NCI-H1417 (cell line): ENCODE data around the gene MRPS24.
A peak's percentile ranks its signal among the peaks of the same experiment; 100 is the strongest.
"Not testable (repeated sequence)": the region's sequence is repeated elsewhere in the genome, so short reads cannot be mapped to it uniquely, and the experiment has no call there.

Source experiments
- DNase-seq, 3 experiments: peaks; one replicate each; lab custom pipeline; 2025; lab: John Stamatoyannopoulos, UW

The MRPS24 gene

GRCh38 chr7:43869006-43869866, at the start of gene MRPS24:
MRPS24 (minus strand) TSS chr7:43869517; CDS start chr7:43869495, 22 bp downstream.
- DNase-seq, result peak; percentile 92 to 98 (median 95)

DNA sequence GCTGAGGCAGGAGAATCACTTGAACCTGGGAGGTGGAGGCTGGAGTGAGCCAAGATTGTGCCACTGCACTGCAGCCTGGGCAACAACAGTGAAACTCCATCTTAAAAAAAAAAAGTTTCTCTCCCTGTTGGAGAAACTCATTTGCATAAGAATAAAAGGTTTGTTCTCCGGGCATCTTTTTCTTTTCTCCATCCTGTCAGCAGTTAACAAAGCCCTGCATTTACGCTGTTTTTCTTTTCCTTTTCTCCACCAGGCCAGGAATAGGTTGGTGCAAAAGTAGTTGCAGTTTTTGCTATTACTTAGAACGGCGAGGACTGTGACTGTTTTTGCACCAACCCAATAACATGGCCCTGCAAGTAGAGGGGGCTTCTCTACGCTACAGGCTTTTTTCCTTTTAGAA, 46.6 kb upstream of the MRPS24 start:
- no peak for DNase-seq

GRCh38 chr7:43914795-43915194, 45.5 kb upstream of the MRPS24 start:
- no peak for DNase-seq

GRCh38 chr7:43906331-43907010, 37.2 kb upstream of the MRPS24 start, which contains the start of gene URGCP:
URGCP (minus strand) TSS chr7:43906596; CDS start chr7:43906575, 21 bp downstream.
- peak; percentile 39 to 78 (median 69) for DNase-seq

- peak; percentile 8 to 78 (median 68) for DNase-seq
Measured at GRCh38 chr7:43905956-43906330, 36.6 kb upstream of the MRPS24 start.

DNA sequence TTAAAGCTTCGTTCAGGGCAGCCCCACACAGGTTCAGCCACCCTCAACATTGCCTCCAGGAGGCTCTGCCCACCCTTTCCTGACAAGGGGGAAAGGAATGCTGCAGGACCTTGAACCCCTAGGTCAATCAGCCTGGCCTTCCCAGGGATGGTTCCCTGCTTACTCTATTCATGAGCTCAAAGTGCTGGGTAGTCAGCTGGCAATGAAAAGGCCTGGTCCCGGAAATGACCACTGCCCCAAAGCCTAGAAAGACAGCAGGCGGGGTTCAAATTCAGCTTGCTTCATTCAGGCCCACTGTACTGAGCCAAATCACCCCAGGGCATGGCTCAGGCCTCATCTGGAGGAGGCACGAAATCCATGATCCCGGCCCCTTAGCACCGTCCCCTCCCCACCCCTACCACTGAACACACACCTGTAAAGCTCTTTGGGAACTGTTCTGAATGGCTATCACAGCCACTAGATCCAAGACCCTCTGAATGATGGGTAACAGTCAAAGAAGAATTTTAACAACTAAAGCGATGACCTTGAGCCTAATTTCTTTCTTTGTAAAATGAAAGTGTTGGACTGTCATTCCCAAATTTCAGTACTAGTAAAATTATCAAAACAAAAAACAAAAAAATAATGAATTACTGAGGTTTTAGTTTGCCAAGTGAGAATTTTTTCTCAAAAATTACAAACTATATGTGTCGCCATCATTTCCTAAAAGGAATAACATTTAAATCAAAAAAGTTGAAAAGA, 36.1 kb upstream of the MRPS24 start:
- peak in 1 of 3 experiments; percentile 3 for DNase-seq

DNA sequence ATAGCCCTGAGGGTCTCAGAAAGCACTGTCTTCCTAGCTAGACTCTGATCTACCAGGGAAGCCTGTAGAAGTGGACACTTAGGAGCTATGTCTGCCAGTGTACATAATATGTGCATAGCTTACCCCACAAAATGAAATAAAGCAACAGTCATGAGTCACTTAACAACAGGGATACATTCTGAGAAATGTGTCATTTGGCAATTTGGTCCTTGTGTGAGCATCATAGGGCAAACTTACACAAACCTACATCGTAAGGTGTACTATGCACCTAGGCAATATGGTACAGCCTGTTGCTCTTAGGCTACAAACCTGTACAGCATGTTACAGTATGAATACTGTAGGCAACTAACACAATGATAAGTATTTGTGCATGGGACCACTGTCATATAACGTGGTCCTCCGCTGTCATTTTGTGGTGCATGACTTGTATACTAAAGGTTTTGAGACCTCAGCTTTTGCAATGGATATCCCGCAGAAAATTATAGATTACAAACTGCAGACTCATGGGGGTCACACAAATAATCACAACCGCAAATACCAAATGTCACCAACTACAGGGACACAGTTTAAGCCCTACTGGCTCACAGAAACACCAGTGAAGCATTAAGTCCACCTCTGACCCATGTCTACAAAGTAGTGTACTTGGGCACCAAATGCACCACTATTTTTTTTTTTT, 35.4 kb upstream of the MRPS24 start:
- DNase-seq, result no peak

DNA sequence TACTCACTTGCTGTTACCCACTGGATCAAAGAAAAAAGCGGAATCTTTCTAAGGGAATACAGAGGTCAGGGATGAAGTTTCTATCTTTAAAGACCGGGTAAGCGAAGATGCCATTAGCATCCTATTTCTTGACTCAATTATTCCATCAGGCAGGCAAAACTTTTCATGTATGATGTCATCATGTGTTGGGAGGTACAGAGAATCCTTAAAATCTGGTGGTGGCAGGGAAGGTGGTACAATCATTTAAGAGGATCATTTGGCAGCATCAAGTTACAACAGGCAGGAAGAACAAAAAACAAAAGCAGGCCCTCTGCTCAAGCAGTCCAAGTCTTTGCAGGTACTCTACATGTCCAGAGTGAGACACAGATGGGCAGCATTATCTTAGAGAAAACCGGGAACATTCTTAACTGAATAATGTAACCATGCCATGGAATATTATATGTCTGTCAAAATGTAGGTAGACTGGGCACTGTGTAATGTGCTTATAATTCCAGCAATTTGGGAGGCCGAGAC, 33.3 kb upstream of the MRPS24 start:
- DNase-seq, result no peak

DNA sequence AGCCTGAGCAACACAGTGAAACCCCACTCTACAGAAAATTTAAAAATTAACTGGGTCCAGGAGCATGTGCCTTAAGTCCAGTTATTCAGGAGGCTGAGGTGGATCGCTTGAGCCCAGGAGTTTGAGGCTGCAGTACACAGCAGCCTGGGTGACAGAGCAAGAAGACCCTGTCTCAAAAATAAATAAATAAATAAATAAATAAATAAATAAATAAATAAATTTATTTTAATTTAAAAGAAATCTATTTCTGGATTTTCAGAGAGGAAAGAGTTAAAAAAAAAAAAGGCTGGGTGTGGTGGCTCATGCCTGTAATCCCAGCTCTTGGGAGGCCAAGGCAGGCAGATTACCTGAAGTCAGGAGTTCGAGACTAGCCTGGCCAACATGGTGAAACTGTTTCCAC, 29.3 kb upstream of the MRPS24 start:
- DNase-seq, result not testable (repeated sequence)

- no peak for DNase-seq
Measured at GRCh38 chr7:43895847-43896415, 26.6 kb upstream of the MRPS24 start.

- DNase-seq, result no peak
Measured at GRCh38 chr7:43891069-43891955, 22.0 kb upstream of the MRPS24 start.

- no peak for DNase-seq
Measured at GRCh38 chr7:43890468-43890867, 21.2 kb upstream of the MRPS24 start.

GRCh38 chr7:43888993-43889945, 20.0 kb upstream of the MRPS24 start:
- no peak for DNase-seq

- no peak for DNase-seq
Measured at GRCh38 chr7:43884617-43885016, 15.3 kb upstream of the MRPS24 start.

DNA sequence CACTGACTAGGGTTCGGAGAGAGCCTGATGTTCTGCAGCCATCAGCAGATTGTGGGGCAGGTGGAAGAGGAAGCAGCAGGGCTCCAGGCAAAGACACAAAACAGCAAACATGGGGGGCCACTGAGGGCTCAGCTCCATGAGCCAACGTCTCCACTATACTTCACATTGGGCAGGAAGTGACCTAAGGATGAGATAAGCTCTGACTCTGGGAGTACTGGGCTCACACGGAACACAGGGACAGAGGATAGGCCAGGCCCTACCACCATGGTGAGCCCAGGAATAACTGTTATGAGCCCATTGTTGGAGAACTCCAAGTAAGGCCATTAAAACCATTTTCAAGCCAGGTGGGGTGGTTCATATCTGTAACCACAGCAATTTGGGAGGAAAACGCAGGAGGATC, 14.9 kb upstream of the MRPS24 start:
- DNase-seq, result no peak

DNA sequence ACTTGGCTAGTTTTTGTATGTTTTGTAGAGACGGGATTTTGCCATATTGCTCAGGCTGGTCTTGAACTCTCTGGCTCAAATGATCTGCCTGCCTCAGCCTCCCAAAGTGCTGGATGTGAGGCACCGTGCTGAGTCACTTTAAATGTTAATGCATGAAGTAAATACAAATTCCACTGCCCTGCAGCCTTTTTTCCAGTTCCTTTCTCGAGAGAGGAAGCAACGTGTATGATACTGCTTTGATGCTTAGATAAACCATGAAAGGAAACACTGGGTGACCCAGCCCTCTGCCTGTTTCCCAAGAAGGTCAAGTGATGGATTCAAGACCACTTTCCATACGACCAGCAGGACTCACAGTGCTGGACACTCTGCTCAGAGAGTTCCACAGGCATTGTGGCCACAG, 11.3 kb upstream of the MRPS24 start:
- no peak for DNase-seq

DNA sequence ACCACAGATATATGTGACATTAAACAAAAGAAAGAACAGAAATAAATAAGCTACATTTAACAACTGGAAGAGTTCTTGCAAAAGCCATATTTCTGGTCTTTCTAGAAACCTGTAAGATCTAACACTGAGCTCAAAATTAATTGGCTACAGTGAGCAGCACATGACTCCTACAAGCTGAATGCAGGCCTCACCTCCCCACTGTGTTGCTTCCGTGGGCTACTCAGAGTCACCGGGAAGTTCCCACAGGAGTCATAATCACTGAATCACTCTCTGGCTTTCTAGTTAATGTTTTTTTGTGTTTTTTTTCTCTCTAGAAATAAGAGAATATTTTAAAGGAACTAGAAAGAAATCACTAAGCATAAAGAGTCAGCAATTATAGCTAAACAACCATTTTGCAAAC, 10.2 kb upstream of the MRPS24 start:
- DNase-seq, result no peak

DNA sequence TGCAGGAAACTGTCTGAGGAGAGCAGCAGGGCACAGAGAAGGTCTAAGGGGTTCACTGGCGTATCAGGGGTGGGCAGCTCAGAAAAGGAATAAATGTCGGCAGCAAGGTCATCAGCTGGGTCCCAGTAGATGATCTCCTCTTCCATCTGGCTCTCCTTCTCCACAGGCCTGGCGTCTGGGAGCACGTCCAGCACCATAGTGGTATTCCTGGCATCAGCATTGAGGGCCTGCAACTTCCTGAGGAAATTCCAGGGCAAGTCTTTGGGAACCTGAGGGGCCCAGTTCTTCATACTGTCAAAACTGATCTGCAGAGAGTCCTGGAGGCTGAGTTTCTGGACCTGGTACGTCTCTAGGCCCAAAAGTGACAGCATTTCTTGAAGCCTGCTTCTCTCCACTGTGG, 9.6 kb upstream of the MRPS24 start:
- no peak for DNase-seq
